Effector memory CD4-positive, alpha-beta T cell (primary cell): ENCODE measurements around the gene PYROXD2.

ENCODE experiments used
- DNase-seq, 3 donors: peaks; one replicate each; pipeline ENCODE4 v3.0.0-alpha.2; 2020
- H3K27ac ChIP-seq: 2 replicates; pipeline ENCODE4 v1.7.0; 2013; ENCODE audit warnings: mild to moderate bottlenecking, low read length, moderate library complexity; ENCODE audit not compliant: insufficient read depth, poor library complexity, severe bottlenecking
- H3K27me3 ChIP-seq: replicated peaks from 2 replicates; pipeline ENCODE4 v1.7.0; 2013; ENCODE audit warnings: mild to moderate bottlenecking, low read length; ENCODE audit not compliant: insufficient read depth, control insufficient read depth, poor library complexity, severe bottlenecking
- H3K36me3 ChIP-seq: 2 replicates; pipeline ENCODE4 v1.7.0; 2013; ENCODE audit warnings: mild to moderate bottlenecking, low read length, moderate library complexity; ENCODE audit not compliant: control insufficient read depth, insufficient read depth
- H3K4me1 ChIP-seq: 2 replicates; pipeline ENCODE4 v1.7.0; 2013; ENCODE audit warnings: low read length, mild to moderate bottlenecking; ENCODE audit not compliant: control insufficient read depth, insufficient read depth, poor library complexity, severe bottlenecking
- H3K4me3 ChIP-seq: 2 replicates; pipeline ENCODE4 v1.7.0; 2013; ENCODE audit warnings: low read length, low read depth, mild to moderate bottlenecking; ENCODE audit not compliant: insufficient read depth, poor library complexity, severe bottlenecking
- H3K9me3 ChIP-seq: 2 replicates; pipeline ENCODE4 v1.7.0; 2013; ENCODE audit warnings: mild to moderate bottlenecking, low read length, moderate library complexity; ENCODE audit not compliant: control insufficient read depth

The PYROXD2 gene

DNA sequence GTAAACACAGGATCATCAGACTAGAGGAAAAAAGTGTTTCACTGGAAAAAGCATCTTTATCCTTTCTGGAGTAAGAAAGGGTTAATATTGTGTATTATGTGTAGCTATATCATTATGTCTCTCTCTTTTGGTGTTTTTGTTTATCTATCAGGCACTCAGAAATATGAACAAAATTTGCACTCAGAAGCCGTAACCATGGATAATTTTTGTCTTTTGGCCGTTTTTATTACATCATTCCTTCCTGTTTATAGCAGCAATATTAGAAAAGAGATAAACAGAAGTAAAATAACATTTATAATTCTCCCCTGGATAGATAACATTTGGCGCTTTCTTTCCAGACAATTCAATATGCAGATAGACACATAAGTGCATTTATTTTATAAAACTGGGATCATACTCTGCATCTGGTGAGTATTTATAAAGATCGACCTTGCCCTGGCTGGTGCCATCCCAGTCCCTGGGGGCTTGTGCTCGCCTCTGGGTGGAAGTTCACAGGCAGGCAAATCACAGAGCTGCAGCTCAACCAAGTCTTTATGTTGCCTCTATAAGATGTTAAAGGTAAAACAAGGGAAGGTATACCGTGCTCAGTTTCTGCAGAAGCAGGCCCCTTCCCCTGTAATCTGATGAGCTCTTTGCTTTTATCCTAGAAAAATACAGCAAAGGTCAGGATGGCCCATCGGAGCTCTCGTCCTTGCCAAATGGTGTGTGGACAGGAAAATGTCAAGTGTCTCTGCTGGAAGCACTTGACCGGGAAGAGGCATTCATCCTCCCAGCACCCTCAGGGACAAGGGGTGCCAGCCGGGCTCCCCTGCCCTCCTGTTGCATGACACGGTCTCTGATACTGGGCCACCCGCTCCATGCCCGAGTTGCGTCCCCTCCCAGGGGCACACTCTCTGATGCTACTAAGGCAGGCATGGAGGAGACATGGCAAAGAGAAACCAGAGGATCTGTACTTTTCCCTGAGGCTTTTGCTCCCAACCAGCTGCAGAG, 43.9 kb downstream of the PYROXD2 start:
- no peak overlapping the region for H3K27ac ChIP-seq
- H3K36me3 ChIP-seq: no peaks in the 10 kb centered on the region
- no peak for DNase-seq

DNA sequence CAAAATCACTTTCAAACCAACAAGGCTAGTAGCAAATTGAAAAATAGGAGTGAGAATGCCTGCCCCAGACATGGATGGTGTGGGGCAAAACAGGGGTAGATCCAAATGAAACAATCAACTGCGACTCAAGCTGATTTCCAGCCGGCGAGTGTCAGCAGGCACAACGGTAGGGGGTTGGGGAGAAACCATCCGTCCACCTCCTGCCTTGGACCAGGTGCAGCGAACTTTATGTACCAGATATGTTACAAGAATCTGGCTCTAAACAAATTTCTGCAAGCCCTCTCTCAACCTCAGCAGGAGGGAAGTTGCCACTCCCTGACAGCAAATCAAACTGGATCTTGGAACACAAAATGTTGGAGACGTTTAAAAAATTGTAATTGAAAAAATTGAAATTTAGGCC, 45.2 kb downstream of the PYROXD2 start:
- H3K9me3 ChIP-seq: no peaks in the 10 kb centered on the region
- H3K27me3 ChIP-seq: no peaks in the 10 kb centered on the region
- no peak for DNase-seq
- H3K4me1 ChIP-seq: no peaks in the 10 kb centered on the region
- no peaks in the 10 kb centered on the region for H3K36me3 ChIP-seq
- no peak overlapping the region for H3K27ac ChIP-seq
- H3K4me3 ChIP-seq: no peak overlapping the region

More for the DNA sequence above, 43.9 kb downstream of the PYROXD2 start:
- Histone ChIP-seq H3K27me3 (no peaks in the 10 kb centered on the region), H3K9me3 (no peaks in the 10 kb centered on the region), H3K4me3 (no peak overlapping the region), H3K4me1 (no peaks in the 10 kb centered on the region)

DNA sequence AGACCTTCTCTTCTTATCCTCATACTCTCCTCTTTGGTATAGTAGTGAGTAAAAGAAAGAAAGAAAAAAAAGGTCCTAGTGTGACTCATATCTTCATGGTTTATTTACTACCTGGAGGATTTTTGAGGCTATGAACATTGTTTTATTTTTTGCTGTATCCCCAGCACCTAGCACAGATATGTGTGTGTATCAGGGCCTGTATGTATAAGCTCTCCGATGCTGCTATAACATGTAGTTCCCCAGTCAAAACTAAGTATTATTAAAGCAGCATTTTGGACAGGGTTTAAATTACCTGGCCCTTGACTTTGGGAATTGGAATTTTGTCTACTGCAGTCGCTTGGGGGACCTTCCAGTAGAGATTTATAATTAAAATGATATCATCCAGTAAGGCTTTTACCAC, 46.3 kb downstream of the PYROXD2 start:
- Histone ChIP-seq H3K4me3 (no peak overlapping the region), H3K36me3 (no peaks in the 10 kb centered on the region), H3K9me3 (no peaks in the 10 kb centered on the region), H3K4me1 (no peaks in the 10 kb centered on the region), H3K27me3 (no peaks in the 10 kb centered on the region), H3K27ac (no peak overlapping the region)
- no peak for DNase-seq

DNA sequence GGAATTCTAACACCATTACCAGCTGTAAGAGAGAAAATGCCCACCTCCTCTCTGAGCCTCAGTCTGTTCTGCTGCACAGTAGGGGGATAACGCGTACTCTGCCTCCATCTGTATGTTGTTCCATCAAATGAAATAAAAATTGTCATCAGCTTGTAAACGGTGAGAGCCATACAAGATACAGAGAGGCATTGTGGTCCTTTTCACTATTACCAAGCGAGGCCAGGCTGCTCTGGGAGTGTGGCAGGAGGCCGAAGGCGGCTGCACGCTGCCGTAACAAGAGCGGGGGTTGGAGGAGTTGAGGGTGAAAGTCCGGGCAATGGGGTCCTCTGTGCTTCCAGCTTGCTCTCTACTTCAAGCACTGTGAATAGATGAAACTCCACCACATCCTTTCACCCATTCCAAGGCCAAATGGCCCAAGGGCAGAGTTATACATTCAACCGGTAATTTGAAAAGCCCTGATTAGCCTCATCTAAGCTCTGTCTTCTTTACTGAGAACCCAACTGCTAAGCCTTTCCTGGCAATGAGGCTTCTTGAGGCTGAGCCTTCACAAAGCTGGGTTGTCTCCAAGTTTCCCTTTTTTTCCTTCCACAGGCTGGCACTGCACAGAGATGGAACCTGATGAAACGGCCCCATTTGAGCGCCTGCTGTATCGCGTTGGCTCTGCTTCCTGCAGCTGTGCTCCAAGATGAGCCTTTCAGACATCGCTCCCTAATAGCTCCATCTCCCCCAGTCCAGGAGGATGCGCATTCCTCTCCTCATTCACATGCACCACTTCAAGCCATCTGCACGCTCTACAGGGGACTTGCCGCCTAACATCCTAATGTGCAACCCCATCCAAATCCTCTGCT, 47.2 kb downstream of the PYROXD2 start:
- Histone ChIP-seq H3K4me1 (no peaks in the 10 kb centered on the region), H3K36me3 (no peaks in the 10 kb centered on the region), H3K27me3 (no peaks in the 10 kb centered on the region), H3K4me3 (no peak overlapping the region), H3K9me3 (no peaks in the 10 kb centered on the region), H3K27ac (no peak overlapping the region)
- no peak for DNase-seq

DNA sequence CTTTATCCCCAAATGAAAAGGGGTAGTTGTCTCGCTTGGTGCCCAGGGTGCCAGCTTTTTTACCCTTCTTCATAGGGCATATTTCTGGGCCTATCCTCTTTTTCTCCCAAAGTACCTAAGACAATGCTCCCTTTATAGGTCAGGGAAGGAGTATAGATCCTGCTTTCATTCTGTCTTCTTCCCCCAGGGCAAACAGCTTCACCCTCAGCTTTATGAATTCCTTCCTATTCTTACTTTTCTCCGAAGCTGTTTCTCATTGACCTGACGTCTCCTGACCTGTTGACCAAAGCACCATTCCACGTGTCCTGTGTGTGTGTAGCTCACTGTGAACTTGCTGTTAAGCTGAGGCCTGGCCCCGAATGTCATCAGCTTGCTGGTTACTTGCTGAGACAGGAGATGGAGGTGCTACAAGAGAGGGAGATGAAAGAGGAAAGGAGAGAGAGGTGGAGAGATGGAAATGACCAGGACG, 48.9 kb downstream of the PYROXD2 start:
- no peaks in the 10 kb centered on the region for H3K9me3 ChIP-seq
- H3K4me1 ChIP-seq: no peaks in the 10 kb centered on the region
- H3K27ac ChIP-seq: no peak overlapping the region
- no peaks in the 10 kb centered on the region for H3K36me3 ChIP-seq
- no peak for DNase-seq
- H3K27me3 ChIP-seq: no peaks in the 10 kb centered on the region
- no peak overlapping the region for H3K4me3 ChIP-seq

DNA sequence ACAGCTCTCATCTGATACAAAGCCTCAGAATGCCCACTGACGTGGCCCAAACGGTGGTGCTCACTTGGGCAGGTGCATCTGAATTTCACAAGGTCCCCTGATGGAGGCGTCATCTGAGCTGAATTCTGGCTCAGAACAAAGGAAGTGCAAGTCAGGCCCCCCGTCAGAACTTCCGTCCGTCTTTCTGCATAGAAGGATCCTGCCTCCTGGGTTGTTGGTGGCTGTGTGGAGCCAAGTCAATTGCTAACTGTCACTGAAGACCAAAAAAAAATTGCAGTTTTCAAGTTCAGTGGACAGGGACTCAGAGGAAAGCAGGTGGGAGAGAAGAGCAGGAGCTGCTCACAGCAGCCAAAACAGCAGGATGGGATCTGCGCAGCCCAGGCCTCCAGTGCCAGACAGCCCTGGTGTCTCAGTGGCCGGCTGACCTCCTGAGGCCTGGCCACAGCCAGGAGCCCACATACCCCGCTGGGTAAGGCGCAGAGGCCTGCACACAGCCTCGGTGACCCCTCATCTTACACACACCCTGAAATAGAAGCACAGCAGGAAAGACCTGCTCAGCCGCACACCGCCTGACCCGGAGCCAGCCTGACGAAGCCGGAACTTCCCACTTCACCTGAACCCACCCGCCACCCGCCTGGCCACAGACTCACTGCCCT, 49.4 kb downstream of the PYROXD2 start:
- no peak overlapping the region for H3K27ac ChIP-seq
- no peak for DNase-seq
- no peaks in the 10 kb centered on the region for H3K9me3 ChIP-seq
- H3K4me3 ChIP-seq: no peak overlapping the region
- H3K27me3 ChIP-seq: no peaks in the 10 kb centered on the region
- H3K36me3 ChIP-seq: no peaks in the 10 kb centered on the region
- no peaks in the 10 kb centered on the region for H3K4me1 ChIP-seq

DNA sequence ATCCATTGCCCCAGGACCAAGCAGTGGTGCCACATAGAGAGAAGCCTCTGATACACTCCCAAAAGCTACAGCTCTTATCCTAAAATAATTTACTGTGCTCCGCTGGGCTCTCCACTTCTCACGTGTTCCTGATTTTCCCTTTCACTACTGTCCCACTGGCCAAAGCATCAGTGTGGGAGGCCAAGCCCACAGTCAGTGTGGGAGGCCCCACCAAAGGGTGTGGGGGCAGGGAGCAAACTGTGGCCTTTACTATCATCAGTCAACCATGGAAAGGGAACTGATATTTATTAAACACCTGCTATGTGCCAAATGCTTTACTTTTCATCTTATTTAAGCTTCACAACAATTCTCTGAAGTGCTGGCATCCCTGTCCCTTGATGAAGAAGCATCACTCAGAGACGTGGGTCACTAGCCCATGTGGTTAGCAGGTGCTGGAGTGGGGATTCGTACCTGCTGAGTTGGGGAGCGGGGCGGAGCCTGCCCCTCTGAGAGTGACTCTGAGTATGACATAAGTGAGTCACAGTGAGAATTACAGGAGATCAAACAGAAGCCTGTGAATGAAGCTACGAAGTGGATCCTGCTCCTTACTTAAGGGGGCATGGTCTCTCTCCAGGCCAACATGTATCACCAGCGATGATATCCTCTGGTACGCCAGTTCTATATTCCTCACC, 50.4 kb downstream of the PYROXD2 start:
- DNase-seq: no peak
- no peaks in the 10 kb centered on the region for H3K9me3 ChIP-seq
- H3K36me3 ChIP-seq: no peaks in the 10 kb centered on the region
- no peaks in the 10 kb centered on the region for H3K27me3 ChIP-seq
- no peak overlapping the region for H3K4me3 ChIP-seq
- no peak overlapping the region for H3K27ac ChIP-seq
- no peaks in the 10 kb centered on the region for H3K4me1 ChIP-seq

DNA sequence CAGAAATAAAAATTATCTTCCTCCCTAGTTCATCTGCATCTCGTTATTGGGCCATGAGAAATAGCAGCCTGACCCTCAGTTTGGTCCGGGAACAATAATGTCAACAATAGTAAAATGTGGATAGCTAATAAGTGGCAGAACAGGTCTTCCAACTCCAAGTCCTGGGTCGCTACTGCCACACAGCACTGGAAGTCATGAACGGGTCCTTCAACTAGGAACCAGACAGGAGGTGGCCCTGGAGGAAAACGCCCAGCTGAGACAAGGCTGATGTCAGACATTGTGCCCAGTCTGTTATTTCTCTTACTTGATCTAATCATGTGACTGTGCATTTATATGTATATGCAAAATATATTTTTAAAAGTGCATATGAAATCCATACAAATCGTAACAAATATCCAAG, 51.8 kb downstream of the PYROXD2 start:
- H3K36me3 ChIP-seq: no peaks in the 10 kb centered on the region
- H3K27me3 ChIP-seq: no peaks in the 10 kb centered on the region
- no peak overlapping the region for H3K4me3 ChIP-seq
- no peaks in the 10 kb centered on the region for H3K9me3 ChIP-seq
- H3K4me1 ChIP-seq: no peaks in the 10 kb centered on the region
- no peak for DNase-seq
- H3K27ac ChIP-seq: no peak overlapping the region

DNA sequence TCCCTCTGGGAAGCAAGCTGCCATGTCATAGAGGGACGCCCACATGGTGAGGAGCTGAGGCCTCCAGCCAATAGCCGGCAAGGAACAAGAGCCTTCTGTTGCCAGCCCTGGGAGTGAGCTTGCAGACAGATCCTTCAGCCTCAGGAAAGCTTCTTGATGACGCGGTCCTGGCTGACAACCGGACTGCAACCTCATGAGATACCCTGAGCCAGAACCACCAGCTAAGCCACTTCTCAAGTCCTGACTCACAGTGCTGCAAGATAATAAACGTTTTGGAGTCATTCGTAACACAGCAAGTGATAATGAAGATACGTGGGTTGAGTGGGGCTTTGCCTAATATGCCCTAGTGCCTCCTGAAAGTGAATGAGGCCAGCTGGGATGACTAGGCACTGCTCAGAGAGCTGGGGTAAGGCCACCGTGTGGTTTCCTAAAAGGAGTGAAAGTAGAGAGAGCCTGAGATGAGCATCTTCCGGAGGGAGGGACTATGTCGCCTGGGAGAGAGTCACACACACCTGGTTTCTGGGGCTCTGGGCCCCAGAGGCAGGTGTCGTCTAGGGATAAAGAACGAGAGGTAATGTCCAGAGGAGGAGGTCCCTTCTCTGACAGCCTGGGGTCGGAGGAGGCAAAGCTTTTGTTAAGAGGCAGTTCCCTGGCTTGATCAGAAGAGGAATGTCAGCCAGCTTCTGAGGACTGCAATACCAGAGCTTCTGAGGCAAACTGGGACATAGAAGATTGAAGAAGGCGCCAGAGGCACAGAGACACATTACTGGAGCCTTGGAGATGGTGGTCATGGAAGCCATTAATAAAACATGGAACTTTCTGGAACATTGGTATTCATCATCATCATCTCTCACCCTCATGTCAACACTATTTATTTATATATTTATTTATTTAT, 53.6 kb downstream of the PYROXD2 start:
- no peaks in the 10 kb centered on the region for H3K9me3 ChIP-seq
- H3K4me1 ChIP-seq: no peaks in the 10 kb centered on the region
- H3K27me3 ChIP-seq: no peaks in the 10 kb centered on the region
- no peak overlapping the region for H3K4me3 ChIP-seq
- DNase-seq: no peak
- H3K36me3 ChIP-seq: no peaks in the 10 kb centered on the region
- H3K27ac ChIP-seq: no peak overlapping the region
